CD14-positive monocyte (primary cell): ENCODE data around the gene HECW1. TPM values are rescaled to one million over a fixed set of nuclear protein-coding genes. Genes with fewer than 3 reads are reported as not detected.

Experiments used
- DNase-seq, 3 donors: peaks; one replicate each; pipeline ENCODE4 v3.0.0-alpha.2; 2011 to 2022
- H2AFZ ChIP-seq: 2 replicates; pipeline ENCODE4 v1.6.0; 2012; ENCODE audit warnings: mild to moderate bottlenecking, low read depth, low read length, inconsistent platforms; ENCODE audit not compliant: insufficient read depth, poor library complexity, severe bottlenecking
- H3K27ac ChIP-seq, 2 donors: 1 replicate in 1 of 2; 2 replicates in 1 of 2; pipeline ENCODE4 v1.5.1; 2012 to 2013; ENCODE audit warnings: low read length in 2 of 2, control low read depth in 1 of 2, inconsistent platforms in 1 of 2, low read depth in 1 of 2, mild to moderate bottlenecking in 1 of 2
- H3K27me3 ChIP-seq, 2 donors: one replicate each; pipeline versions ENCODE4 v1.6.0 to v1.6.1; 2011 to 2013; ENCODE audit warnings: low read length in 2 of 2; ENCODE audit not compliant: control insufficient read depth in 2 of 2, insufficient read depth in 2 of 2
- H3K36me3 ChIP-seq, 2 donors: replicated peaks in 1 of 2; 1 replicate in 1 of 2; 2 replicates in 1 of 2; pipeline versions ENCODE4 v1.5.1 to v1.6.1; 2012 to 2013; ENCODE audit warnings: low read length in 2 of 2, control low read depth in 1 of 2, inconsistent platforms in 1 of 2, mild to moderate bottlenecking in 1 of 2; ENCODE audit not compliant: insufficient read depth in 2 of 2, control insufficient read depth in 1 of 2
- H3K4me1 ChIP-seq, 2 donors: 1 replicate in 1 of 2; 2 replicates in 1 of 2; pipeline versions ENCODE4 v1.5.1 to v1.6.1; 2012 to 2013; ENCODE audit warnings: low read length in 2 of 2, control low read depth in 1 of 2, inconsistent platforms in 1 of 2, mild to moderate bottlenecking in 1 of 2, moderate library complexity in 1 of 2; ENCODE audit not compliant: insufficient read depth in 2 of 2, control insufficient read depth in 1 of 2
- H3K4me2 ChIP-seq: replicated peaks from 2 replicates; pipeline ENCODE3; 2012; ENCODE audit warnings: low read length, moderate library complexity, mild to moderate bottlenecking; ENCODE audit not compliant: poor library complexity, severe bottlenecking; ENCODE audit errors: extremely low read depth
- H3K4me3 ChIP-seq, 3 experiments: fragments of 200-600 bp in 1 of 3; sonication (generic) in 1 of 3; replicated peaks in 1 of 3; 1 replicate in 2 of 3; 2 replicates in 1 of 3; pipeline ENCODE4 v1.5.1; 2011 to 2013; ENCODE audit warnings: low read length in 3 of 3, mild to moderate bottlenecking in 3 of 3, control low read depth in 2 of 3, low read depth in 2 of 3, inconsistent platforms in 1 of 3, moderate library complexity in 1 of 3
- H3K79me2 ChIP-seq: 2 replicates; pipeline ENCODE4 v1.6.0; 2012; ENCODE audit warnings: mild to moderate bottlenecking, control low read depth, inconsistent platforms, low read length, moderate library complexity; ENCODE audit not compliant: insufficient read depth
- H3K9ac ChIP-seq: 2 replicates; pipeline ENCODE4 v1.6.0; 2017; ENCODE audit warnings: low read length, mild to moderate bottlenecking; ENCODE audit not compliant: insufficient read depth, poor library complexity, severe bottlenecking
- H3K9me3 ChIP-seq, 2 donors: replicated peaks in 1 of 2; 1 replicate in 1 of 2; 2 replicates in 1 of 2; pipeline versions ENCODE4 v1.5.1 to v1.6.1; 2012 to 2013; ENCODE audit warnings: low read length in 2 of 2, control low read depth in 1 of 2; ENCODE audit not compliant: control insufficient read depth in 1 of 2, insufficient read depth in 1 of 2
- H4K20me1 ChIP-seq: 2 replicates; pipeline ENCODE4 v1.6.0; 2012; ENCODE audit warnings: mild to moderate bottlenecking, low read length, control low read depth, moderate library complexity; ENCODE audit not compliant: insufficient read depth
- H3K27ac Mint-ChIP-seq, 7 donors: one replicate each; pipeline ENCODE4 v1.8.0; 2020; ENCODE audit warnings: mild to moderate bottlenecking in 7 of 7, mixed read lengths in 7 of 7, moderate library complexity in 6 of 7, inconsistent platforms in 2 of 7
- H3K27me3 Mint-ChIP-seq, 3 donors: one replicate each; pipeline ENCODE4 v1.8.0; 2021 to 2022; ENCODE audit warnings: low read depth in 3 of 3, mild to moderate bottlenecking in 3 of 3, mixed read lengths in 3 of 3, moderate library complexity in 3 of 3, inconsistent platforms in 1 of 3
- H3K36me3 Mint-ChIP-seq, 2 donors: one replicate each; pipeline ENCODE4 v1.8.0; 2020; ENCODE audit warnings: mixed read lengths in 2 of 2, inconsistent platforms in 1 of 2, mild to moderate bottlenecking in 1 of 2
- H3K4me1 Mint-ChIP-seq: one replicate; pipeline ENCODE4 v1.8.0; 2020; ENCODE audit warnings: mild to moderate bottlenecking, mixed read lengths
- H3K4me3 Mint-ChIP-seq, 2 donors: one replicate each; pipeline ENCODE4 v1.8.0; 2020; ENCODE audit warnings: mild to moderate bottlenecking in 2 of 2, mixed read lengths in 2 of 2, moderate library complexity in 1 of 2
- H3K9me3 Mint-ChIP-seq, 7 donors: one replicate each; pipeline ENCODE4 v1.8.0; 2020 to 2022; ENCODE audit warnings: mixed read lengths in 7 of 7, mild to moderate bottlenecking in 6 of 7, moderate library complexity in 6 of 7, inconsistent platforms in 2 of 7
- CTCF ChIP-seq: fragments of 200-600 bp; IDR thresholded peaks from one replicate; pipeline ENCODE4 v1.8.0; 2022; ENCODE audit warnings: antibody characterized with exemption, mild to moderate bottlenecking
- WGBS: methylation state at CpG from one replicate; pipeline ENCODE4 v1.1.5; 2013; ENCODE audit warnings: missing lambda C conversion rate; ENCODE audit not compliant: insufficient coverage; 5-methylcytosine and 5-hydroxymethylcytosine counted together
- intact Hi-C, 2 donors: fragments of 100-400 bp; cut with micrococcal nuclease; formaldehyde crosslinking; loops; one replicate each; pipeline versions ENCODE4 v1.15.0 to v1.15.1; 2023
- polyA plus RNA-seq, 3 donors: library from polyadenylated mRNA; depleted of rRNA in 1 of 3; unstranded in 2 of 3; stranded (reverse) in 1 of 3; fragments of 300-500 nt in 2 of 3; fragments of >200 nt in 1 of 3; fragmentation: Illumina TruSeq in 2 of 3; gene quantifications; 1 replicate in 2 of 3; 2 replicates in 1 of 3; pipeline ENCODE4 v1.2.3, GENCODE V29; 2012 to 2021

HECW1 gene
- polyA plus RNA-seq, 3 donors: not detected

GRCh38 chr7:43406961-43407360 lies 294.5 kb downstream of the HECW1 start:
- H3K36me3 ChIP-seq: no peaks in the 10 kb centered on the region
- H3K4me1 Mint-ChIP-seq: no peaks in the 10 kb centered on the region
- H3K9ac ChIP-seq: no peak overlapping the region
- no peak for TF ChIP-seq CTCF
- no peaks in the 10 kb centered on the region for H3K36me3 Mint-ChIP-seq
- intact Hi-C loops: no loop called here
- H3K79me2 ChIP-seq: no peaks in the 10 kb centered on the region
- H3K27ac ChIP-seq: no peak overlapping the region
- 81% methylated on average over 5 of the region's 5 CpGs for whole genome bisulfite sequencing
- H3K27ac Mint-ChIP-seq: no peak overlapping the region
- no peaks in the 10 kb centered on the region for H3K9me3 Mint-ChIP-seq
- DNase-seq: no peak
- H3K4me3 ChIP-seq: no peak overlapping the region
- H3K27me3 Mint-ChIP-seq: peaks cover 3 to 7% (median 6%) of the 10 kb centered on the region in 3 donors
- no peaks in the 10 kb centered on the region for H3K27me3 ChIP-seq
- no peak overlapping the region for H3K4me3 Mint-ChIP-seq
- H4K20me1 ChIP-seq: no peaks in the 10 kb centered on the region
- H3K9me3 ChIP-seq: no peaks in the 10 kb centered on the region
- no peaks in the 10 kb centered on the region for H3K4me1 ChIP-seq
- H2AFZ ChIP-seq: no peak overlapping the region
- no peak overlapping the region for H3K4me2 ChIP-seq

- no peaks in the 10 kb centered on the region for H3K79me2 ChIP-seq
- no peaks in the 10 kb centered on the region for H3K36me3 ChIP-seq
- Mint-ChIP-seq H3K9me3 (no peaks in the 10 kb centered on the region), H3K27me3 (peaks cover 3 to 7% (median 6%) of the 10 kb centered on the region in 3 donors), H3K4me1 (no peaks in the 10 kb centered on the region), H3K27ac (no peak overlapping the region), H3K36me3 (no peaks in the 10 kb centered on the region), H3K4me3 (no peak overlapping the region)
- no peak for DNase-seq
- no peak overlapping the region for H3K27ac ChIP-seq
- H3K4me2 ChIP-seq: no peak overlapping the region
- intact Hi-C loops: no loop called here
- no peaks in the 10 kb centered on the region for H4K20me1 ChIP-seq
- H3K27me3 ChIP-seq: no peaks in the 10 kb centered on the region
- H3K4me3 ChIP-seq: no peak overlapping the region
- H2AFZ ChIP-seq: no peak overlapping the region
- WGBS: no CpG with 5 or more reads among the region's 5 CpGs
- H3K9ac ChIP-seq: no peak overlapping the region
- H3K4me1 ChIP-seq: no peaks in the 10 kb centered on the region
- no peaks in the 10 kb centered on the region for H3K9me3 ChIP-seq
- TF ChIP-seq CTCF: no peak
Observed at GRCh38 chr7:43408981-43409380, 296.5 kb downstream of the HECW1 start.
